DOHH2 (cell line): ENCODE results near the gene TAX1BP3.

ENCODE experiments used
- H3F3A ChIP-seq: fragments of 200-600 bp; sonication (generic), shearing (Covaris generic); 2 replicates; pipeline ENCODE4 v1.6.0; 2016; ENCODE audit warnings: antibody characterized with exemption, mild to moderate bottlenecking; ENCODE audit not compliant: control insufficient read depth, insufficient read depth
- H3K27ac ChIP-seq: fragments of 200-600 bp; sonication (generic); 2 replicates; pipeline ENCODE4 v1.5.1; 2014; ENCODE audit warnings: low read depth, mild to moderate bottlenecking, low read length, moderate library complexity
- H3K27me3 ChIP-seq: fragments of 200-600 bp; sonication (generic); 2 replicates; pipeline ENCODE4 v1.6.1; 2014; ENCODE audit warnings: mild to moderate bottlenecking, low read length, mixed read lengths; ENCODE audit not compliant: control insufficient read depth
- H3K36me3 ChIP-seq: fragments of 200-600 bp; sonication (generic); 2 replicates; pipeline ENCODE4 v1.6.1; 2014; ENCODE audit warnings: mild to moderate bottlenecking, low read length, moderate library complexity, mixed read lengths; ENCODE audit not compliant: control insufficient read depth
- H3K4me1 ChIP-seq: fragments of 200-600 bp; sonication (generic); 2 replicates; pipeline ENCODE4 v1.6.1; 2014; ENCODE audit warnings: mild to moderate bottlenecking, low read length, mixed read lengths; ENCODE audit not compliant: control insufficient read depth
- H3K4me2 ChIP-seq: fragments of 200-600 bp; sonication (generic); 2 replicates; pipeline ENCODE4 v1.6.0; 2014; ENCODE audit warnings: mild to moderate bottlenecking, low read length, moderate library complexity
- H3K4me3 ChIP-seq: fragments of 200-600 bp; sonication (generic); 2 replicates; pipeline ENCODE4 v1.5.1; 2014; ENCODE audit warnings: mild to moderate bottlenecking, low read length, mixed read lengths
- H3K79me2 ChIP-seq: fragments of 200-600 bp; sonication (generic); 2 replicates; pipeline ENCODE4 v1.6.1; 2014; ENCODE audit warnings: mild to moderate bottlenecking, low read length, mixed read lengths; ENCODE audit not compliant: control insufficient read depth
- H3K9me2 ChIP-seq: fragments of 200-600 bp; sonication (generic); replicated peaks from 2 replicates; pipeline ENCODE4 v1.6.1; 2014; ENCODE audit warnings: mild to moderate bottlenecking, low read length, mixed read lengths; ENCODE audit not compliant: control insufficient read depth
- H3K9me3 ChIP-seq: fragments of 200-600 bp; sonication (generic); 2 replicates; pipeline ENCODE4 v1.6.1; 2014; ENCODE audit warnings: antibody characterized with exemption, low read length, mixed read lengths; ENCODE audit not compliant: control insufficient read depth, insufficient read depth
- H4K20me1 ChIP-seq: fragments of 200-600 bp; sonication (generic); 2 replicates; pipeline ENCODE4 v1.6.0; 2014; ENCODE audit warnings: low read depth, mild to moderate bottlenecking, antibody characterized with exemption, low read length, moderate library complexity; ENCODE audit not compliant: control insufficient read depth, insufficient read depth
- EZH2phosphoT487 ChIP-seq: fragments of 200-600 bp; sonication (generic); IDR thresholded peaks from 2 replicates; pipeline ENCODE4 v1.6.1; 2017; ENCODE audit warnings: borderline replicate concordance, mild to moderate bottlenecking, antibody characterized with exemption, low read length, moderate library complexity, mixed read lengths
- TF ChIP-seq, protein P1 (sequence below): fragments of 200-600 bp; sonication (generic); IDR thresholded peaks from one replicate; pipeline ENCODE4 v1.5.1; 2014; ENCODE audit warnings: antibody characterized with exemption, mild to moderate bottlenecking, low read depth, low read length; ENCODE audit not compliant: poor library complexity, severe bottlenecking

Gene TAX1BP3

GRCh38 chr17:3656755-3657587 lies 11.4 kb downstream of the TAX1BP3 start:
- no peaks in the 10 kb centered on the region for H3K79me2 ChIP-seq
- H3K9me3 ChIP-seq = no peaks in the 10 kb centered on the region
- TF ChIP-seq, protein P1, sequence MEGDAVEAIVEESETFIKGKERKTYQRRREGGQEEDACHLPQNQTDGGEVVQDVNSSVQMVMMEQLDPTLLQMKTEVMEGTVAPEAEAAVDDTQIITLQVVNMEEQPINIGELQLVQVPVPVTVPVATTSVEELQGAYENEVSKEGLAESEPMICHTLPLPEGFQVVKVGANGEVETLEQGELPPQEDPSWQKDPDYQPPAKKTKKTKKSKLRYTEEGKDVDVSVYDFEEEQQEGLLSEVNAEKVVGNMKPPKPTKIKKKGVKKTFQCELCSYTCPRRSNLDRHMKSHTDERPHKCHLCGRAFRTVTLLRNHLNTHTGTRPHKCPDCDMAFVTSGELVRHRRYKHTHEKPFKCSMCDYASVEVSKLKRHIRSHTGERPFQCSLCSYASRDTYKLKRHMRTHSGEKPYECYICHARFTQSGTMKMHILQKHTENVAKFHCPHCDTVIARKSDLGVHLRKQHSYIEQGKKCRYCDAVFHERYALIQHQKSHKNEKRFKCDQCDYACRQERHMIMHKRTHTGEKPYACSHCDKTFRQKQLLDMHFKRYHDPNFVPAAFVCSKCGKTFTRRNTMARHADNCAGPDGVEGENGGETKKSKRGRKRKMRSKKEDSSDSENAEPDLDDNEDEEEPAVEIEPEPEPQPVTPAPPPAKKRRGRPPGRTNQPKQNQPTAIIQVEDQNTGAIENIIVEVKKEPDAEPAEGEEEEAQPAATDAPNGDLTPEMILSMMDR = no peak
- no peak for TF ChIP-seq EZH2phosphoT487
- H3K27ac ChIP-seq = no peak overlapping the region
- no peaks in the 10 kb centered on the region for H3K27me3 ChIP-seq
- no peaks in the 10 kb centered on the region for H3F3A ChIP-seq
- no peaks in the 10 kb centered on the region for H3K9me2 ChIP-seq
- no peaks in the 10 kb centered on the region for H3K36me3 ChIP-seq
- H3K4me1 ChIP-seq = no peaks in the 10 kb centered on the region
- H4K20me1 ChIP-seq = no peaks in the 10 kb centered on the region
- H3K4me3 ChIP-seq = no peak overlapping the region
- no peak overlapping the region for H3K4me2 ChIP-seq

DNA sequence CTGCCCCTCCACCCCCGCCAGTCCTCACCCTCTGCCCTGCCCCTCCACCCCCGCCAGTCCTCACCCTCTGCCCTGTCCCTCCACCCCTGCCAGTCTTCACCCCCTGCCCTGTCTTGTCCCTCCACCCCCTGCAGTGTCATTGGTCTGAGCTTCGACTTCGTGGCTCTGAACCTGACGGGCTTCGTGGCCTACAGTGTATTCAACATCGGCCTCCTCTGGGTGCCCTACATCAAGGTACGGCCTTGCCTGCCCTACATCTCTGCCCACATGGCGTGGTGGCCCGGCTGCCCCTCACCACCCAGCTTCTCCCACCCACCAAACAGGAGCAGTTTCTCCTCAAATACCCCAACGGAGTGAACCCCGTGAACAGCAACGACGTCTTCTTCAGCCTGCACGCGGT lies 12.0 kb downstream of the TAX1BP3 start:
- Histone ChIP-seq H3K79me2 (no peaks in the 10 kb centered on the region), H4K20me1 (no peaks in the 10 kb centered on the region), H3K36me3 (no peaks in the 10 kb centered on the region), H3F3A (no peaks in the 10 kb centered on the region), H3K27ac (no peak overlapping the region), H3K27me3 (no peaks in the 10 kb centered on the region), H3K9me3 (no peaks in the 10 kb centered on the region), H3K4me3 (no peak overlapping the region), H3K4me2 (no peak overlapping the region), H3K4me1 (no peaks in the 10 kb centered on the region), H3K9me2 (no peaks in the 10 kb centered on the region)
- TF ChIP-seq, protein P1 = no peak
- TF ChIP-seq EZH2phosphoT487 = no peak

DNA sequence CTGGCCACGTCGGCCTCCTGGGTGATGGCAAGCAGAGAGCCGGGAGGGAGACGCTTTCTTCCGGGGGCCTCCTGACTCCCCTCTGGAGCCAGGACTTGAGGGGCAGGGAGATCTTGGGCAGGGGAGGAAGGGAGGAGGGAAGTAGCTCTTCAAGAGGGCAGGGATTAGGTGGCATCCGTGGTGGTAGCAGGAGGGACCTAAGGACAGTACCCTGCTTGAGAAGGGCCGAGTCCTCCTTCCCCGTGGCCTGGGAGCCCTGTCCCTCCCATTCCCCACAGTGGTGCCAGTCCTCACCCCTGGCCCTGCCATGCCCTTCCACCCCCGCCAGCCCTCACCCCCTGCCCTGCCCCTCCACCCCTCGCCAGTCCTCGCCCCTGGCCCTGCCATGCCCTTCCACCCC lies 12.6 kb downstream of the TAX1BP3 start:
- no peaks in the 10 kb centered on the region for H3K36me3 ChIP-seq
- H3K4me1 ChIP-seq = no peaks in the 10 kb centered on the region
- H3F3A ChIP-seq = no peaks in the 10 kb centered on the region
- H3K4me2 ChIP-seq = no peak overlapping the region
- no peaks in the 10 kb centered on the region for H4K20me1 ChIP-seq
- no peak overlapping the region for H3K27ac ChIP-seq
- no peaks in the 10 kb centered on the region for H3K9me2 ChIP-seq
- TF ChIP-seq EZH2phosphoT487 = no peak
- TF ChIP-seq, protein P1 = no peak
- no peaks in the 10 kb centered on the region for H3K9me3 ChIP-seq
- H3K79me2 ChIP-seq = no peaks in the 10 kb centered on the region
- no peak overlapping the region for H3K4me3 ChIP-seq
- H3K27me3 ChIP-seq = no peaks in the 10 kb centered on the region
